IPS-20b (cell line): Measurements from ENCODE around the gene CYP27C1.

Experiments
- H3K27ac ChIP-seq: one replicate; pipeline ENCODE4 v1.5.1; 2013; ENCODE audit warnings: low read length
- H3K27me3 ChIP-seq: 2 replicates; pipeline ENCODE4 v1.6.1; 2013; ENCODE audit warnings: mild to moderate bottlenecking, low read length, inconsistent platforms; ENCODE audit not compliant: insufficient read depth
- H3K36me3 ChIP-seq: 2 replicates; pipeline ENCODE4 v1.6.1; 2013; ENCODE audit warnings: low read depth, mild to moderate bottlenecking, inconsistent platforms, low read length, moderate library complexity; ENCODE audit not compliant: insufficient read depth
- H3K4me1 ChIP-seq: 2 replicates; pipeline ENCODE4 v1.6.1; 2013; ENCODE audit warnings: mild to moderate bottlenecking, control low read depth, inconsistent platforms, low read length, moderate library complexity; ENCODE audit not compliant: insufficient read depth
- H3K4me3 ChIP-seq: 2 replicates; pipeline ENCODE4 v1.5.1; 2013; ENCODE audit warnings: mild to moderate bottlenecking, low read length, inconsistent platforms
- H3K9ac ChIP-seq: 2 replicates; pipeline ENCODE4 v1.6.1; 2013; ENCODE audit warnings: low read depth, mild to moderate bottlenecking, inconsistent platforms, low read length, moderate library complexity
- H3K9me3 ChIP-seq: 2 replicates; pipeline ENCODE4 v1.6.1; 2013; ENCODE audit warnings: mild to moderate bottlenecking, low read depth, low read length, inconsistent platforms; ENCODE audit not compliant: insufficient read depth

Gene CYP27C1

DNA sequence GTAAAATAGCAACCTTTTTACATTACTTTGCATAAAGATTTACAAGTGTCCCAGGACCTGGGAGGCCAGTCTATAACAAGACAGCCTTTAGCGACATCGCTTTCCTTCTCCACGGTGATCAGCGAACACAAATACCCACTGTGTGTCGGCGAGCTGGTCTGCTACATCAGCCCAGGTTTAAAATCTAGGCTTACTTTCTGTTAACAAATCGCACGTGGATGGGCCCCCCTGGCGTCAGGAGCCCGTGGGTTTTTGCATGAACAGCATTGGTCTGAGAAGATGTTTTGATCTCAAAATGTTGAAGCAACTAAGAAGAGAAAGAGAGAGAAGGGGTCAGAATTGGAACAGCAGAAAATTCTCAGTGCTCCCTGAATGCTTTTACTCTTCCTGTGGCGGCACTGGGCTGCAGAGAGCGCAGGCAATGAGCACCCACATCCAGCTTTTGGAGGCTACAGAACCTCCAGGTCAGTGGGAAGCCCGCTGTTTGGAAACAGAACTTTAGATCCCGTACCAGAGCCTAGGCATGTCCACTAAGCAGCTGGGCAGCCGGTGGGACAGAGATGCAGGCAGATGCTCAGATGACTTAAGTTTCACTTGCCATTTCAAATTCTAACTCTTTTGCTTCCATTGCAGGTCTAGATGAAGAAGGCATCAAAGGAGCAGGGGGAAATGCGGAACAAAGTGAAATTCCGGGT lies 32.9 kb downstream of the CYP27C1 start:
- no peaks in the 10 kb centered on the region for H3K27me3 ChIP-seq
- H3K4me1 ChIP-seq = peaks cover 7% of the 10 kb centered on the region; the same call in 1 of the 2 replicates
- no peaks in the 10 kb centered on the region for H3K36me3 ChIP-seq

DNA sequence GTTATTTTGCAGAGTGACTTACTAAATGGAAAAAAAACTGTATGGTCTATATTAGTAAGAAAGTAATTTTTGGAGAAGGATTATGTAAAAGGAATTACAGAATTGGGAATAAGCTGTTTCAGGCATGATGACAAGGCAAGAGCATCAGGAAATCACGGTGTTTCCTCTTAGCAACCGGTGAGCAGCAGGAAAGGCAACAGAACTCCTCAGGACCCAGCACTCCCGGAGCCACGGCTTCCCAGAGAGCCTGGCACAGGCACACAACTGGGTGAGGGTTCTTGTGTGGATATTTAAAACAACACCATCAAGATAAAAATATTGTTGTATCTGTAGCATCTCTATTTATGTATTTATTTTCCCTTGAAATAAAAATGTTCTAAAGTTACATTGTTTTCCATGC lies 34.4 kb downstream of the CYP27C1 start:
- Histone ChIP-seq H3K9ac (no peak overlapping the region), H3K9me3 (peaks cover under 1% of the 10 kb centered on the region; the same call in 1 of the 2 replicates)

More for the DNA sequence above, 32.9 kb downstream of the CYP27C1 start:
- H3K27ac ChIP-seq = no peak overlapping the region
- H3K9ac ChIP-seq = no peak overlapping the region
- no peak overlapping the region for H3K4me3 ChIP-seq
- no peaks in the 10 kb centered on the region for H3K9me3 ChIP-seq

GRCh38 chr2:127185093-127185492 lies 35.0 kb downstream of the CYP27C1 start:
- Histone ChIP-seq H3K9me3 (peaks cover 5% of the 10 kb centered on the region), H3K4me1 (peaks cover 7% of the 10 kb centered on the region; the same call in 1 of the 2 replicates), H3K27ac (no peak overlapping the region), H3K9ac (no peak overlapping the region), H3K36me3 (no peaks in the 10 kb centered on the region), H3K4me3 (no peak overlapping the region), H3K27me3 (no peaks in the 10 kb centered on the region)

More for the DNA sequence above, 34.4 kb downstream of the CYP27C1 start:
- H3K27me3 ChIP-seq = no peaks in the 10 kb centered on the region
- no peaks in the 10 kb centered on the region for H3K36me3 ChIP-seq
- H3K4me3 ChIP-seq = no peak overlapping the region
- no peak overlapping the region for H3K27ac ChIP-seq
- peaks cover 7% of the 10 kb centered on the region; the same call in 1 of the 2 replicates for H3K4me1 ChIP-seq

GRCh38 chr2:127183771-127184170 lies 36.3 kb downstream of the CYP27C1 start:
- no peaks in the 10 kb centered on the region for H3K27me3 ChIP-seq
- no peaks in the 10 kb centered on the region for H3K36me3 ChIP-seq
- peaks cover 7% of the 10 kb centered on the region; the same call in 1 of the 2 replicates for H3K4me1 ChIP-seq
- H3K4me3 ChIP-seq = no peak overlapping the region
- H3K9me3 ChIP-seq = peaks cover 9% of the 10 kb centered on the region
- H3K9ac ChIP-seq = no peak overlapping the region
- no peak overlapping the region for H3K27ac ChIP-seq

- Histone ChIP-seq H3K9me3 (peaks cover 9% of the 10 kb centered on the region), H3K27ac (no peak overlapping the region), H3K27me3 (no peaks in the 10 kb centered on the region), H3K36me3 (no peaks in the 10 kb centered on the region), H3K4me1 (peaks cover 7% of the 10 kb centered on the region; the same call in 1 of the 2 replicates), H3K4me3 (no peak overlapping the region), H3K9ac (no peak overlapping the region)
These were observed 37.3 kb downstream of the CYP27C1 start for GRCh38 chr2:127182626-127183458.

- Histone ChIP-seq H3K4me1 (no peaks in the 10 kb centered on the region; the same call in 1 of the 2 replicates), H3K9ac (no peak overlapping the region), H3K27me3 (no peaks in the 10 kb centered on the region; the same call in 1 of the 2 replicates), H3K9me3 (peaks cover 9% of the 10 kb centered on the region), H3K4me3 (no peak overlapping the region), H3K27ac (no peak overlapping the region), H3K36me3 (no peaks in the 10 kb centered on the region)
These were observed 38.2 kb downstream of the CYP27C1 start for GRCh38 chr2:127181851-127182250.

GRCh38 chr2:127179766-127180165 lies 40.3 kb downstream of the CYP27C1 start:
- H3K36me3 ChIP-seq = no peaks in the 10 kb centered on the region
- no peak overlapping the region for H3K4me3 ChIP-seq
- H3K9me3 ChIP-seq = peaks cover 9% of the 10 kb centered on the region
- no peak overlapping the region for H3K27ac ChIP-seq
- H3K9ac ChIP-seq = no peak overlapping the region
- H3K4me1 ChIP-seq = no peaks in the 10 kb centered on the region; the same call in 1 of the 2 replicates
- H3K27me3 ChIP-seq = peaks cover 5% of the 10 kb centered on the region; the same call in 1 of the 2 replicates

- Histone ChIP-seq H3K27ac (no peak overlapping the region), H3K4me1 (no peaks in the 10 kb centered on the region; the same call in 1 of the 2 replicates), H3K9ac (no peak overlapping the region), H3K4me3 (no peak overlapping the region), H3K36me3 (no peaks in the 10 kb centered on the region), H3K9me3 (peaks cover 9% of the 10 kb centered on the region), H3K27me3 (peaks cover 5% of the 10 kb centered on the region; the same call in 1 of the 2 replicates)
These were observed 42.4 kb downstream of the CYP27C1 start for GRCh38 chr2:127177617-127178263.

DNA sequence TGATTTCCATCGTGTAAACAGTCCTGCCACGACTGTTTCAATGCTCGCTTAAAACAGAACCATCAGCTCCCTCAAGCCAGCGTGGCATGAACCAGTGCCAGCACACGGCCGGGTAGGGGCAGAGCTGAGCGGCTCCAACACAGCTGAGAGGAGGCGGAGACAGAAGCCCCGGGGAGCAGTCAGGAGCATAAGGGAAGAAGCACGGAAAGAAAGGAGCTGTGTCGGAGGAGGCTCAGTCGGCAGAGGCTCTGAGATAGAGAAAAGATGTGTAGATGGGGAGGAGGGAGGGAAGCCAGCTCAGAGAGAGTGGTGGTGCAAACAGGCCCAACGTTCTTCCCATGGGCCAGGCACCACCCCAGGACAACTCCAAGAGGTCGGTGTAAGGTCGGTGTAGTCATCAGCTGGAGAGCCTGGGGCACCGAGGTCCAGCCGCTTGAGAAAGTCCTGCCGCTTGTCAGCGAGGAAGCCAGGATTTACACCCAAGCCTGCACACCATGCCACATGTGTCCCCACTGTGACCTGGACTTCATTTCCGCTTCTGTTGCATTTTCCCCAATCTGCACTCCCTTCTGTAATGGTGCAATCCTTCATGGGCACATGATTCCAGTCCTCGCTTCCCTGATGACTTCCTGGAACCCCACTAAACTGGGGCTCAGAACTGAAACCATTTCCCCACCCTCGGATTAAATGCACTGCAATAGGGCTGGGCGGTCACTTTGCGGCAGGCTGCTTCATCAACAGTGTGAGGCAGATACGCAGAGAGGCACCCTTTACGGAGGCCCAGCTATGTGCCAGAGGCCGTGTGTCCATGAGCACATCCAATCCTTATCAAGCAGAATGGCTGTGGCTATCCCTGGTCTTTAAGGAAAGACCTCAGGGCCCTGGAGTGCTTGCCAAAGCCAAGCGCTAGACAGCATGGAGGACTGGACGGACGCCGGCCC lies 43.5 kb downstream of the CYP27C1 start:
- Histone ChIP-seq H3K9ac (no peak overlapping the region), H3K4me3 (no peak overlapping the region), H3K27me3 (peaks cover 5% of the 10 kb centered on the region; the same call in 1 of the 2 replicates), H3K27ac (no peak overlapping the region), H3K36me3 (no peaks in the 10 kb centered on the region), H3K9me3 (peaks cover 9% of the 10 kb centered on the region), H3K4me1 (no peaks in the 10 kb centered on the region)

DNA sequence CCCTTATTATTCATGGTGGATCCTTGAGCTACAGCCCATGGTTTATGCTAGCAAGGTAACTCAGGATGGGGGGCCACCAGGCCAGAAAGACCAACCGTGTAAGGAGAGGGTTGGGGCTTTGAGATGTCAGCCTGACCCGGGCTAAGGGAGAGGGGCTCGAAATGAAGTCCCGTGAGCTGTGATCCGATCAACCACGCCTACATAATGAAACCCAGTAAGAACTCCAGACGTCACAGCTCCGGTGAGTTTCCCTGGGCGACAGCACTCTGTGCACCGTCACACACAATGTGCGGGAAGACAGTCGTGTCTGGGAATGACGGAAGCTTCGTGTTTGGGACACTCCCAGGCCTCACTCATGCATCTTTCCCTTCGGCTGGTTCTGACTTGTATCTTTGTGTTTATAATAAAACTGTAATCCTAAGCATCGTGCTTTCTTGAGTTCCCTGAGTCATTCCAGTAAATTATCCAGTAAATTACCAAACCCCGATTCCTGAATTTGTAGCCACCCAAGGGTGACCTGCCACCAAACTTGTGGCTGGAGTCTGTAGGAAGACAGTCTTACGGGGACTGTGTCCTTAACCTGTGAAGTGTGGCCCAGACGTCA lies 44.2 kb downstream of the CYP27C1 start:
- Histone ChIP-seq H3K36me3 (no peaks in the 10 kb centered on the region), H3K27ac (no peak overlapping the region), H3K9me3 (peaks cover 9% of the 10 kb centered on the region), H3K4me1 (no peaks in the 10 kb centered on the region), H3K9ac (no peak overlapping the region), H3K4me3 (no peak overlapping the region), H3K27me3 (peaks cover 5% of the 10 kb centered on the region; the same call in 1 of the 2 replicates)
